Measurements from ENCODE around the gene TBC1D4.
"Not testable (repeated sequence)": the region's sequence is repeated elsewhere in the genome, so short reads cannot be mapped to it uniquely, and the experiment has no call there.

The TBC1D4 gene

GRCh38 chr13:75271846-75272245 lies 210.1 kb downstream of the TBC1D4 start:
- H3K4me3 ChIP-seq (ENCODE audit: low read length), result no peak overlapping the region
- peak; percentile 60 for DNase-seq (ENCODE audit: low read depth)
- TF ChIP-seq CTCF (conservative IDR thresholded peaks at IDR 0.05; ENCODE audit: low read length), result no peak

GRCh38 chr13:75268481-75268880 lies 213.5 kb downstream of the TBC1D4 start:
- not testable (repeated sequence) for H3K4me3 ChIP-seq (ENCODE audit: low read length); DNase-seq (ENCODE audit: low read depth)

GRCh38 chr13:75264611-75265010 lies 217.4 kb downstream of the TBC1D4 start:
- no peak overlapping the region for H3K4me3 ChIP-seq (ENCODE audit: low read length)
- TF ChIP-seq CTCF (conservative IDR thresholded peaks at IDR 0.05; ENCODE audit: low read length), result no peak
- no peak for DNase-seq (ENCODE audit: low read depth)

- no peak for TF ChIP-seq CTCF (conservative IDR thresholded peaks at IDR 0.05; ENCODE audit: low read length)
- DNase-seq (ENCODE audit: low read depth), result peak; percentile 61
- no peak overlapping the region for H3K4me3 ChIP-seq (ENCODE audit: low read length)
These were observed 218.1 kb downstream of the TBC1D4 start for GRCh38 chr13:75263741-75264407.

GRCh38 chr13:75258159-75258782 lies 223.7 kb downstream of the TBC1D4 start:
- H3K4me3 ChIP-seq (ENCODE audit: low read length), result no peak overlapping the region
- TF ChIP-seq CTCF (conservative IDR thresholded peaks at IDR 0.05; ENCODE audit: low read length), result peak; percentile 87
- peak; percentile 49 for DNase-seq (ENCODE audit: low read depth)

GRCh38 chr13:75256922-75257321 lies 225.0 kb downstream of the TBC1D4 start:
- H3K4me3 ChIP-seq (ENCODE audit: low read length), result no peak overlapping the region
- TF ChIP-seq CTCF (conservative IDR thresholded peaks at IDR 0.05; ENCODE audit: low read length), result no peak
- DNase-seq (ENCODE audit: low read depth), result no peak

- no peak for TF ChIP-seq CTCF (conservative IDR thresholded peaks at IDR 0.05; ENCODE audit: low read length)
- no peak overlapping the region for H3K4me3 ChIP-seq (ENCODE audit: low read length)
- no peak for DNase-seq (ENCODE audit: low read depth)
These were observed 226.3 kb downstream of the TBC1D4 start for GRCh38 chr13:75255653-75256052.

Measured in AG10803 (cell line).